GM12874 (cell line): ENCODE data around the gene MCU.

ENCODE experiments used
- TF ChIP-seq, protein P1 (sequence below): IDR thresholded peaks from 2 replicates; pipeline ENCODE4 v1.5.1; 2011; ENCODE audit warnings: low read depth, mild to moderate bottlenecking, control low read depth, low read length, moderate library complexity; ENCODE audit not compliant: insufficient read depth

MCU gene

DNA sequence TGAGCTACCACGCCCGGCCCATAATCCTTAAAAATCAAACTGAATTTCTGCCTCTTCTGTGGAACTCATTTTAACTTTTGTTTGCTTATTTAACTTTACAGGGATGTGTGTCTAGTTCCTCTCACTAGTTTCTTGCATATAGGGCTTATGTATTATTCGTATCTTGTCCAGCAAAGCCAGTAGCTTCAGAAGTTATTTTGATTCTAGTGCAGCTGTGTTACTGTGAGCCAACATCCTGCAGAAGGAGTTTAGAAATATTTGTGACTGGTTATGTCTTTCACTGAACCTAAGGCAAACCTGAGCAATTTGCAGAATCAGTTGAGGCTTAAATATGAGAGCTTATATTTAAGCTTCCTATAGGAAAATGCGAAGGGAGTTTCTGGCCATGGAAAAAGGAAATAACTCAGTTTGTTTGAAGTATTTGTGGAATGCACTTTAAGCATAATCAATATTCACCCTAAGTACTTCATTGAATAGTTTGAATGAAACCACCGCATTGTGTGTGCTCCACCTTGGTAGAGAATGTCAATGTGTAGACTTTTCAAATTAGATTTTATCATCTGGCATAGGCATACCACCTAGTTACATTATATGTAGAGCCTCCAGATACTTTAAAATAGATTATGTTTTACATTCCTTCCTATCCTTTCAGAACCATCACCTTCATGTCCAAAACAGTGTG, 90.8 kb downstream of the MCU start:
- TF ChIP-seq, protein P1, sequence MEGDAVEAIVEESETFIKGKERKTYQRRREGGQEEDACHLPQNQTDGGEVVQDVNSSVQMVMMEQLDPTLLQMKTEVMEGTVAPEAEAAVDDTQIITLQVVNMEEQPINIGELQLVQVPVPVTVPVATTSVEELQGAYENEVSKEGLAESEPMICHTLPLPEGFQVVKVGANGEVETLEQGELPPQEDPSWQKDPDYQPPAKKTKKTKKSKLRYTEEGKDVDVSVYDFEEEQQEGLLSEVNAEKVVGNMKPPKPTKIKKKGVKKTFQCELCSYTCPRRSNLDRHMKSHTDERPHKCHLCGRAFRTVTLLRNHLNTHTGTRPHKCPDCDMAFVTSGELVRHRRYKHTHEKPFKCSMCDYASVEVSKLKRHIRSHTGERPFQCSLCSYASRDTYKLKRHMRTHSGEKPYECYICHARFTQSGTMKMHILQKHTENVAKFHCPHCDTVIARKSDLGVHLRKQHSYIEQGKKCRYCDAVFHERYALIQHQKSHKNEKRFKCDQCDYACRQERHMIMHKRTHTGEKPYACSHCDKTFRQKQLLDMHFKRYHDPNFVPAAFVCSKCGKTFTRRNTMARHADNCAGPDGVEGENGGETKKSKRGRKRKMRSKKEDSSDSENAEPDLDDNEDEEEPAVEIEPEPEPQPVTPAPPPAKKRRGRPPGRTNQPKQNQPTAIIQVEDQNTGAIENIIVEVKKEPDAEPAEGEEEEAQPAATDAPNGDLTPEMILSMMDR: no peak

DNA sequence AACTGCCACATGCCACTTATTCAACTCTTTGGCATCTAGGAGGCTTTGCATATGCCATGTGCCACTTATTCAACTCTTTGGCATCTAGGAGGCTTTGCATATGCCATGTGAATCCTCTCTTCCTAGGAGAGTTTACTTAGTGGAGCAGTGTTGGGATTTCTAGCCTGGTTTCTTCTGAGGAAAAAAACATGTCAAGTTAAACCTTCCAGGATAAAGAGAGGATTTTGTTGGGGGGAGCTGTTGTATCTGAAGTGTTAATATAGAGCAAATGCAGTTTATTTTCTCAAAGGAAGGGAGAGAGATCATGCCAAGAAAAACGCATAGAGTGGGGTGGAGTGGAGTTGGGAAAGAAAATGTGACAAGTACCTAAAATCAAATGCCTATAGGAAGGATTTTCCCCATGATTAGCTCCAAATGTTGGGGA, 91.5 kb downstream of the MCU start:
- TF ChIP-seq, protein P1: no peak

DNA sequence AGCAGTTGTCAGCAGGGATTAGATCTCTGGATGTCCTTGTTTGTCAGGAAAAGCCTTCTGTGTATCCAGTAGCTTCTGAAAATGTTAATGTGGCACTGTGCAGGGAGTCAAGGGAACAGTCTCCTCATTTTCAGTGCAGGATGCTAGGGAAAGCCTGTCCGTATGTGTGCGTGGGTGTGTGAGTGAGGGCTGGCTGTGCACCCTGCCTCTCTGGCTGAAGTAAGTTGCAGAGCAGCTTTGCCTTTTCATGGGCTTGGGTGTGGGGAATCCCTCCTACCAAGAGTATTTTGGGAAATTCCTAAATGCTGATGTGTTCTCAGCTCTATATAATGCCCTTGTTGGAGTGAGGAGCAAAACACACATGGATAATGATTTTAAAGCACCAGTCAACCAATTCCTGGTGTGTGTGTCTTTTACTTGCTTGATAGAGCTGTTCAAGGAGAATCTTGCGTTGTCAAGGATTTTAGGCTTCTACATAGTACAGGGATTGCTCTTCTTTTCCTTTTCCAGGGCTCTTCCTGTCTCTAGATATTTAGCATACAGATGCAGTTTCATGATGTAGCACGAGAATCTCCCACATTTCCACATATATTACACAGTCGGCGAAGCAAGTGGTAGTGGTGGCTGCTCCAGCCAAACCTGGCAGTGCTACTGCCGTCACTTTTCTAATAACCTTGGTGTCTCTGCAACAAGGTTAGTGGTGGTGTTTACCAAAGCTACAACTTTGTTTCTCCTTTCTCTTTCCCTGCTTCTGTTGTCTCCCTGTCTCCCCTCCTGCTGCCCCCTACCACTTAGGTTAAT, 92.8 kb downstream of the MCU start:
- TF ChIP-seq, protein P1: no peak

DNA sequence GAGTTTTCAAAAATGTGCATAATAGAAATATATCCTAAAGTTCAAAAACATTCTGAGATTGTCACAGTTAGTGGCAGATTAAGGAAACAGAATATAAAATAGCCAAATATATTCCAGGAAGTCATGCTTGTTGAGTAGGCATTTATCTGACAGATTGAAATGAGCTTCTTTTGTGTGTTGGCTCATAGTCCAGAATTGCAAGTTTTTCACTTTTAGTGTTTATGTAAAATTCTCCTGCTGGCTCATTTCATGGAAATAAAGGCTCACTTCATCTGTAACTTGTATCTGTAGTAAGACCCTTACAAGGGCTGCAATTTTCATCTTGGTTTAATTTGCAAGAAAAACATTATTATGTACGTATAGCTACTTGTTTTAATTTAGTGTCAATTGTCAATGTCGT, 93.5 kb downstream of the MCU start:
- TF ChIP-seq, protein P1: no peak

DNA sequence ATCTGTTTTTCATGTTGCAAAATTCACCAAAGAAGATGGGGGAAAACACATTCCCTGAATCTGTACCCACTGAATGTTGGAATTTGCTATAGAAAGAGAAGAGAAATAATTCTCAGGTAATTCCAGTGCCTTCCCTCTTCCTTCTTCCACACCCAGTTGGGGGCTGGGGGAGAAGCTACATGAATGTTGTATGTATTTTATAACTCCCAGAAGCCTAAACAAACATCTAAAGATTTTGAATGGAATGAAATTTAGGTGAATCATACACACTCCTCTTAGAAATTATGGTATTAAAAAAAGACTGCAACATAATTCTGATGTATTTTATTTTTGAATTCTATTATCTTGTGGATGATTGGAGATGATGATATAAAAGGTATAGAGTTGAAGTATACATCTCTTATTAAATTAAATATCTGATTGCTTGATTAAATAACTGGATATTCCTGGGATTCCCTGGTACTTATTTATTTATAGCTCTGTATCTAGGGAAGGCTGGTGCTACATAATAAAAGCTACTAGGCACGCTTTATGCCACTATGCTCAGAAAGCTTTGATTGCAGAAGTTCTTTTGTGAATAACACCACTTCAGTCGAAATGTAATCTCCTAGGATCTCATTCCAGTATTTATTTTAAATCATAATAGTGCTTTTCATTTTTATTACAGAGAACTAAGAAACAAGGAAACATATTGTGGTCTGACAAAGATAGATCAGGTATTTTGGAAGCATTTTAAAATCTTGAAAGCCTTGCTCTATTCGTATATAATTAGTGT, 98.5 kb downstream of the MCU start:
- TF ChIP-seq, protein P1: no peak

DNA sequence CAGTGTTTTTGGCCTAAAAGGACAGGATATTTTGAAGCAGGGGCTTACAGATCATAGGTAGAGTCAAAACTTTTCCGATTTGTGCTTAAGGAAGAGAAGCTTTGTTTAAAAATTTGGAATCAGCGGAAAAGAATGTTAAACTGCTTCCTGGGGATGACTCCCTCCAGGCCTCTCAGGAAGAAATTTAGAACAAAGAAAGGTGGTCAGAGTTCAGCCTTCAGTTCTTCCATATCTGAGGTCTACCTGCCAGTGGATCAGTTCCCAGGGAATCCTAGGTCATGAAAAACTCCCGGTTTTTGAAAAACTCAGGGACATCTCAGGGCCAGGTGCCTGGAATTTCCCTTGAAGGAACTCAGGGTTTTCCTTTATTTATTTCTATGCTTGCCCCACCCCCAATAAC, 100.3 kb downstream of the MCU start:
- TF ChIP-seq, protein P1: no peak

DNA sequence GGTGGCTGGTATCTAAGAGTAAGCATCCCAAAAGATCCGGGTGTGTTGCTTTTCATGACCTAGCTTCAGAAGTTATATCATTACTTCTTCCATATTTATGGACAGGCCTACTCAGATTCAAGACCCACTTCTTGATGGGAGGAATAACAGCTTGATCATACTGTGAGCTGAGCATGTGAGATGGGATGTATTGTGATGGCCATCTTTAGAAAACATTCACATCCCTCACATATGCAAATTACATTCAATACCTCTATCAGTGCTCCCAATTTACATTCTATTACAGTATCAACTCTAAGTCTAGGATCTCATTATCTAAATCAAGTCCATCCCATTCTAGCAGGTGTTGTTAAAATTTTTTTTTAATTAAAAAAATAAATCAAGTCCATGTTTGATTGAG, 101.8 kb downstream of the MCU start:
- TF ChIP-seq, protein P1: no peak
